K562 (cell line): ENCODE data around the gene NBDY. TPM values are rescaled to one million over a fixed set of nuclear protein-coding genes. Genes with fewer than 3 reads are reported as not detected.
"Not testable (repeated sequence)": the region's sequence is repeated elsewhere in the genome, so short reads cannot be mapped to it uniquely, and the experiment has no call there.

Experiments
- ATAC-seq: fragments of 200-7000 bp; cut with Tn5 transposase; 3 replicates; pipeline ENCODE4 v1.9.1; 2020; ENCODE audit warnings: moderate library complexity
- BruUV-seq: library from RNA; stranded (reverse); fragments of 400-500 nt; replicated peaks from 2 replicates; lab custom pipeline; 2021; lab: Mats Ljungman, UMichigan
- CTCF ChIA-PET: fragments of 300-600 bp; formaldehyde crosslinking; extraction: SDS; loops from one replicate; lab custom pipeline; 2021; ENCODE audit warnings: low intra/inter-chr PET ratio; lab: Yijun Ruan, JAX
- POLR2A ChIA-PET: fragments of 300-600, 350-650 bp; sonication (Branson Sonifier 250); formaldehyde crosslinking; extraction: SDS; loops from one replicate; lab custom pipeline; 2021; ENCODE audit warnings: antibody characterized with exemption, inconsistent platforms; lab: Yijun Ruan, JAX
- DNase-seq, 4 experiments: peaks; one replicate each; pipeline versions ENCODE4 v3.0.0 to v3.0.0-alpha.2; 2011 to 2018; ENCODE audit warnings: low spot score in 3 of 4, mixed read lengths in 3 of 4; ENCODE audit errors: extremely low read depth in 1 of 4
- FAIRE-seq: peaks from 2 replicates; lab custom pipeline; 2011; peaks lifted over from hg19 to GRCh38; lab: Jason Lieb, UNC
- H2AFZ ChIP-seq: 2 replicates; pipeline ENCODE4 v1.6.0; 2011; ENCODE audit warnings: low read depth, low read length, control low read depth, inconsistent platforms
- H3K27ac ChIP-seq: fragments of 200-600 bp; 3 replicates; pipeline ENCODE4 v1.8.0; 2011; ENCODE audit warnings: low read depth, mild to moderate bottlenecking, control low read depth, inconsistent platforms, low read length, moderate library complexity, mixed read lengths; ENCODE audit errors: extremely low read depth
- H3K27me3 ChIP-seq, 2 experiments: fragments of 300-600 bp in 1 of 2; 2 replicates in 1 of 2; 3 replicates in 1 of 2; pipeline versions ENCODE4 v1.6.0 to v1.8.0; 2011; ENCODE audit warnings: inconsistent platforms in 2 of 2, low read length in 2 of 2, mild to moderate bottlenecking in 1 of 2, mixed read lengths in 1 of 2, moderate library complexity in 1 of 2; ENCODE audit not compliant: control insufficient read depth in 2 of 2, insufficient read depth in 2 of 2
- H3K36me3 ChIP-seq: fragments of 300-600 bp; 3 replicates; pipeline ENCODE4 v1.8.0; 2011; ENCODE audit warnings: mild to moderate bottlenecking, low read length, inconsistent platforms; ENCODE audit not compliant: control insufficient read depth, insufficient read depth
- H3K4me1 ChIP-seq, 2 experiments: fragments of 200-600 bp in 1 of 2; replicated peaks in 1 of 2; 2 replicates in 1 of 2; 3 replicates in 1 of 2; pipeline versions ENCODE4 v1.5.1 to v1.8.0; 2011; ENCODE audit warnings: inconsistent platforms in 2 of 2, low read length in 2 of 2, mild to moderate bottlenecking in 1 of 2, mixed read lengths in 1 of 2, moderate library complexity in 1 of 2; ENCODE audit not compliant: control insufficient read depth in 2 of 2, insufficient read depth in 2 of 2
- H3K4me2 ChIP-seq: 2 replicates; pipeline ENCODE4 v1.6.1; 2011; ENCODE audit warnings: low read length, control low read depth, inconsistent platforms, mixed read lengths; ENCODE audit not compliant: insufficient read depth
- H3K4me3 ChIP-seq: fragments of 200-600 bp; sonication (generic), shearing (Covaris generic); 2 replicates; pipeline ENCODE4 v1.5.1; 2016; ENCODE audit warnings: control low read depth, inconsistent platforms
- H3K79me2 ChIP-seq: fragments of 200-600 bp; 3 replicates; pipeline ENCODE4 v1.8.0; 2011; ENCODE audit warnings: low read length, inconsistent platforms; ENCODE audit not compliant: control insufficient read depth, insufficient read depth
- H3K9ac ChIP-seq, 2 experiments: 2 replicates each; pipeline versions ENCODE4 v1.6.0 to v1.6.1; 2011; ENCODE audit warnings: low read depth in 2 of 2, low read length in 2 of 2, control low read depth in 1 of 2, inconsistent platforms in 1 of 2, mild to moderate bottlenecking in 1 of 2, mixed read lengths in 1 of 2; ENCODE audit not compliant: insufficient read depth in 1 of 2
- H3K9me1 ChIP-seq: one replicate; pipeline ENCODE4 v1.6.0; 2011; ENCODE audit warnings: inconsistent platforms, mild to moderate bottlenecking, low read length, moderate library complexity; ENCODE audit not compliant: control insufficient read depth, insufficient read depth
- H3K9me3 ChIP-seq: replicated peaks from 2 replicates; pipeline ENCODE4 v1.5.1; 2011; ENCODE audit warnings: low read depth, low read length, inconsistent platforms; ENCODE audit not compliant: control insufficient read depth, insufficient read depth
- H4K20me1 ChIP-seq: replicated peaks from 2 replicates; pipeline ENCODE4 v1.6.1; 2011; ENCODE audit warnings: low read length, inconsistent platforms, mixed read lengths; ENCODE audit not compliant: control insufficient read depth, insufficient read depth
- HDAC3 ChIP-seq: fragments of 450-650 bp; IDR thresholded peaks from 2 replicates; pipeline ENCODE4 v1.6.1; 2018; ENCODE audit warnings: borderline replicate concordance, mild to moderate bottlenecking, moderate library complexity; ENCODE audit not compliant: partially characterized antibody
- MAZ ChIP-seq, 2 experiments: fragments of 450-650 bp in 1 of 2; sonication (generic) in 1 of 2; formaldehyde crosslinking; IDR thresholded peaks in 1 of 2; conservative IDR thresholded peaks in 1 of 2; 2 replicates each; pipeline versions ENCODE4 v1.4.0 to v1.5.0; 2020; ENCODE audit warnings: mild to moderate bottlenecking in 1 of 2, missing genetic modification reagents in 1 of 2
- POLR3A ChIP-seq: IDR thresholded peaks from 2 replicates; pipeline ENCODE4 v1.6.1; 2011; ENCODE audit warnings: borderline replicate concordance, mild to moderate bottlenecking, moderate library complexity; ENCODE audit not compliant: insufficient read length, insufficient read depth; ENCODE audit errors: extremely low read depth
- RBFOX2 ChIP-seq: fragments of 200-400 bp; formaldehyde crosslinking; IDR thresholded peaks from 2 replicates; pipeline ENCODE4 v1.6.1; 2017; ENCODE audit warnings: low read depth, mild to moderate bottlenecking, low read length, moderate library complexity
- ZNF696 ChIP-seq: fragments of 250-450 bp; sonication (Bioruptor Pico); conservative IDR thresholded peaks from 2 replicates; pipeline ENCODE4 v1.4.0; 2020; ENCODE audit warnings: mild to moderate bottlenecking, moderate library complexity
- WGBS: fragments of 100-300 bp; shearing (Covaris generic); methylation state at CpG from one replicate; pipeline ENCODE4 v1.1.6; 2016; ENCODE audit warnings: low coverage, mixed read lengths; ENCODE audit not compliant: insufficient coverage; ENCODE audit errors: missing lambda C conversion rate; 5-methylcytosine and 5-hydroxymethylcytosine counted together
- in situ Hi-C: fragments of 300-500 bp; cut with MboI; formaldehyde crosslinking; loops from 4 replicates; pipeline ENCODE4 v1.15.0; 2018; ENCODE audit warnings: inconsistent platforms, mixed read lengths
- intact Hi-C: fragments of 100-400 bp; cut with micrococcal nuclease; formaldehyde crosslinking; loops from 2 replicates; pipeline ENCODE4 v1.14.2; 2022
- polyA plus RNA-seq, 8 experiments: library from polyadenylated mRNA; depleted of rRNA in 4 of 8; stranded (reverse) in 5 of 8; unstranded in 3 of 8; fragments of >200 nt; fragmentation: Nextera tagmentation in 2 of 8; fragmentation: Illumina TruSeq in 1 of 8; extraction: Ambion mirVana in 2 of 8; extraction: Trizol in 1 of 8; gene quantifications; 2 replicates each; pipeline versions ENCODE4 v1.2.1 to v1.2.3, GENCODE V29; 2011 to 2014; ENCODE audit warnings: inconsistent platforms in 1 of 8, missing spikeins in 1 of 8
- total RNA-seq, 7 experiments: library from RNA; depleted of rRNA in 6 of 7; stranded (reverse); fragments of >200 nt in 6 of 7; fragmentation: Illumina TruSeq in 2 of 7; extraction: Trizol in 2 of 7; gene quantifications; 2 replicates each; pipeline versions ENCODE4 v1.2.1 to v1.2.3, GENCODE V29; 2011 to 2021; ENCODE audit warnings: low replicate concordance in 1 of 7

Gene NBDY
- total and polyA plus RNA-seq, 9 of the 15 experiments (the other 6 are each of a cell fraction or from before 2014, with no cell fraction given) = 1.00 to 24.7 (median 7.0) TPM

DNA sequence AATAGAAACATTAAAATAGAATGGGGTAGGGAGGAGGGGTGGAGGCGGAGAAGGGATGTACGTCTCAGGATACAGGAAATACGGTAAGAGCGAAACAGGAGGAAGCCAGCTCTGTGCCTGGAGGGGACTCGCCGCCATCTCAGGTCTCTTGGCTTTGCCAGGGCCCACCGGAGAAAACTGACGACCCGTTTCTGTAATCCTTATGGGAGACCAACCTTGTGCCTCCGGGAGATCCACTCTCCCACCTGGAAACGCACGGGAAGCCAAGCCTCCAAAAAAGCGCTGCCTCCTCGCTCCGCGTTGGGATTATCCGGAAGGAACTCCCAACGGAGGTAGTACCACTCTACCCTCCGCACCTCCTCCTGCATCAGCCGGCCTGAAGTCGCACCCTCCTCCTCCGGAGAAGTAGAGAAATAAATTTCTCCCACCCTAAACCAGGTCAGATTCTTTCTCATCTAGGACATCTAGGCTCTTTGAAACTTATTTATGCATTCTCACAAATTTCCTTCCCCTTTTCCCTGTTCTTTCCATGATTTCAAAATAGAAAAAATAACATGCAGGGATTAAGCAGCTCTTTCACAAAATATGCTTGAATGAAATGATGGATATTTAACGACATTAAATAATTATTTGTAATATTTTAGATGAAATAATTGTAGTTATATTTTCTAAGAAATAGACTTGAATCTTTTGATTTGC lies at the start of gene NBDY (continued):
- TF ChIP-seq RBFOX2 (0 out of 2 replicates have a peak, but pooled peaks have one; percentile 33), HDAC3 (no peak), MAZ (CRISPR knock-in tag; conservative IDR thresholded peaks at IDR 0.05 in 1 of 2, IDR thresholded peaks at IDR 0.05 in 1 of 2) (no peak), POLR3A (no peak), ZNF696 (no peak)
- TF ChIP-seq, all 486 proteins: peak for 8

DNA sequence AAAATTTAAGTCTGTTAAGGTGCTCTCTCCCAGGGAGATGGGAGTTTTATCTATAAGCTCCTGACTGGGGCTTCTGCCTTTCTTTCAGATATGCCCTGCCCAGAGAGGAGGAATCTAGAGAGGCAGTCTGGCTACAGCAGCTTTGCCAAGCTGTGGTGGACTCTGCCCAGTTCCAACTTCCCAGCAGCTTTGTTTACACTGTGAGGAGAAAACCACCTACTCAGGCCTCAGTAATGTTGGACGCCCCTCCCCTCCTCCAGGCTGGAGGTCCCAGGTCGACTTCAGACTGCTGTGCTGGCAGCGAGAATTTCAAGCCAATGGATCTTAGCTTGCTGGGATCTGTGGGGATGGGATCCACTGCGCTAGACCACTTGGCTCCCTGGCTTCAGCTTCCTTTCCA lies 24.5 kb upstream of the NBDY start:
- H3K4me3 ChIP-seq, H3K4me1 ChIP-seq, H3K9ac ChIP-seq, H3K9me1 ChIP-seq, FAIRE-seq, H3K36me3 ChIP-seq, DNase-seq, intact Hi-C loops, BruUV-seq, H3K27ac ChIP-seq, H3K79me2 ChIP-seq, H3K9me3 ChIP-seq, H4K20me1 ChIP-seq, CTCF ChIA-PET, H3K4me2 ChIP-seq, H3K27me3 ChIP-seq, POLR2A ChIA-PET, ATAC-seq, H2AFZ ChIP-seq: not testable (repeated sequence)
- WGBS = 0% methylated on average over 3 of the region's 4 CpGs
- in situ Hi-C loops = loop anchor here (25.0 kb wide), 1 partner anchor 417 kb away; no protein-coding TSS in a partner anchor
